OCI-LY1 (cell line): ENCODE measurements around the gene GABRP.

Experiments
- H2AFZ ChIP-seq: fragments of 200-600 bp; sonication (generic), shearing (Covaris generic); 2 replicates; pipeline ENCODE4 v1.6.0; 2014; ENCODE audit warnings: antibody characterized with exemption, mild to moderate bottlenecking, low read length
- H3F3A ChIP-seq: fragments of 200-600 bp; sonication (generic), shearing (Covaris generic); 2 replicates; pipeline ENCODE4 v1.6.0; 2014; ENCODE audit warnings: mild to moderate bottlenecking, antibody characterized with exemption, low read length, moderate library complexity; ENCODE audit not compliant: insufficient read depth
- H3K27ac ChIP-seq: fragments of 200-600 bp; sonication (generic); 2 replicates; pipeline ENCODE4 v1.5.1; 2014; ENCODE audit warnings: low read length, mixed run types, mild to moderate bottlenecking, low read depth; ENCODE audit not compliant: poor library complexity, severe bottlenecking
- H3K27me3 ChIP-seq: fragments of 200-600 bp; sonication (generic); 2 replicates; pipeline ENCODE4 v1.6.0; 2014; ENCODE audit warnings: antibody characterized with exemption, mild to moderate bottlenecking, low read length, moderate library complexity; ENCODE audit not compliant: insufficient read depth
- H3K36me3 ChIP-seq: fragments of 200-600 bp; sonication (generic); 2 replicates; pipeline ENCODE4 v1.6.1; 2014; ENCODE audit warnings: mild to moderate bottlenecking, antibody characterized with exemption, low read length, moderate library complexity, mixed read lengths; ENCODE audit not compliant: insufficient read depth
- H3K4me1 ChIP-seq: fragments of 200-600 bp; sonication (generic); 2 replicates; pipeline ENCODE4 v1.5.1; 2014; ENCODE audit warnings: mild to moderate bottlenecking, low read length, moderate library complexity; ENCODE audit not compliant: insufficient read depth, severe bottlenecking
- H3K4me2 ChIP-seq: fragments of 200-600 bp; sonication (generic), shearing (Covaris generic); 2 replicates; pipeline ENCODE4 v1.6.1; 2014; ENCODE audit warnings: low read length
- H3K4me3 ChIP-seq: fragments of 200-600 bp; sonication (generic); 2 replicates; pipeline ENCODE4 v1.5.1; 2014; ENCODE audit warnings: low read length, low read depth, mild to moderate bottlenecking, mixed read lengths; ENCODE audit not compliant: poor library complexity, severe bottlenecking
- H3K79me2 ChIP-seq: fragments of 200-600 bp; shearing (Covaris generic); 2 replicates; pipeline ENCODE4 v1.6.1; 2016; ENCODE audit warnings: mixed run types, low read length, mixed read lengths; ENCODE audit not compliant: insufficient read depth
- H3K9ac ChIP-seq: fragments of 200-600 bp; sonication (generic), shearing (Covaris generic); 2 replicates; pipeline ENCODE4 v1.6.1; 2014; ENCODE audit warnings: mild to moderate bottlenecking, low read length, mixed read lengths
- H3K9me2 ChIP-seq: fragments of 200-600 bp; sonication (generic), shearing (Covaris generic); 2 replicates; pipeline ENCODE4 v1.6.1; 2014; ENCODE audit warnings: low read depth, mild to moderate bottlenecking, low read length, mixed read lengths
- H3K9me3 ChIP-seq: fragments of 200-600 bp; shearing (Covaris generic); 2 replicates; pipeline ENCODE4 v1.6.1; 2014; ENCODE audit warnings: low read length, mixed read lengths
- H4K20me1 ChIP-seq: fragments of 200-600 bp; sonication (generic), shearing (Covaris generic); 2 replicates; pipeline ENCODE4 v1.6.0; 2016; ENCODE audit warnings: mild to moderate bottlenecking, low read length; ENCODE audit not compliant: insufficient read depth
- EZH2 ChIP-seq: fragments of 200-600 bp; sonication (generic), shearing (Covaris generic); IDR thresholded peaks from 2 replicates; pipeline ENCODE4 v1.8.0; 2017; ENCODE audit warnings: borderline replicate concordance, mixed run types, mild to moderate bottlenecking, antibody characterized with exemption, low read length, moderate library complexity, mixed read lengths
- TF ChIP-seq, protein P1 (sequence below): fragments of 200-600 bp; sonication (generic), shearing (Covaris generic); IDR thresholded peaks from 2 replicates; pipeline ENCODE4 v1.5.1; 2017; ENCODE audit warnings: mild to moderate bottlenecking, antibody characterized with exemption, low read length, moderate library complexity, mixed read lengths

The GABRP gene

DNA sequence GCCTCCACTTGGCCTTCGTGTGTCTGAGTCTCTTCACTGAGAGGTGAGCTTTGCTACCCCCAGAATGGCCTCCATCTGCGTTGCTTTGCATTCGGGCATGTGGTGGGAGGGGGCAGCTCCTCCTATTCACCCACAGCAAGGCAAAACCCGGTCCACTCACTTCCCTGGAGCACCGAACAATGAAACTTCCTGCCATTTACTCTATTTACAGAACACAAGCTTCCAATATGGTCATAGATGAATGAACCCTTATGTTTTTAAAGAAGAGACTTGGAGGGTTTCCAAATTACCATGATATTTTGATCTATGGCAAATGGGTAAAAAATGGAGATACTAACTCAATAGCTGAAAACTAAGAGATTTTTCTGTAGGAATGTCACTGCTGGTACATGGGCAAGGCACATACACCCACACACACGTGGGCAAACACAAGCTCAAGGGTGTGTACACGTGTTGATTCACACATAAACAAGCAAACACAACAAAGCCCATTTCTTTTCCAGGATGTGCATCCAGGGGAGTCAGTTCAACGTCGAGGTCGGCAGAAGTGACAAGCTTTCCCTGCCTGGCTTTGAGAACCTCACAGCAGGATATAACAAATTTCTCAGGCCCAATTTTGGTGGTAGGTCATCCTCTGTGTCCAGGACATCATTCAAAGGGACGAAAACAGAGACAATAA, 5.2 kb downstream of the GABRP start:
- Histone ChIP-seq H3K27me3 (peaks cover 4% of the 10 kb centered on the region; the same call in 1 of the 2 replicates), H3K36me3 (no peaks in the 10 kb centered on the region), H3K4me1 (no peaks in the 10 kb centered on the region), H3K4me2 (no peak overlapping the region), H3K79me2 (no peaks in the 10 kb centered on the region), H3K4me3 (no peak overlapping the region), H3F3A (no peaks in the 10 kb centered on the region), H3K9me2 (no peaks in the 10 kb centered on the region), H2AFZ (no peak overlapping the region), H3K9ac (no peak overlapping the region), H3K9me3 (no peaks in the 10 kb centered on the region), H4K20me1 (no peaks in the 10 kb centered on the region), H3K27ac (no peak overlapping the region)
- TF ChIP-seq EZH2 = no peak
- TF ChIP-seq, protein P1, sequence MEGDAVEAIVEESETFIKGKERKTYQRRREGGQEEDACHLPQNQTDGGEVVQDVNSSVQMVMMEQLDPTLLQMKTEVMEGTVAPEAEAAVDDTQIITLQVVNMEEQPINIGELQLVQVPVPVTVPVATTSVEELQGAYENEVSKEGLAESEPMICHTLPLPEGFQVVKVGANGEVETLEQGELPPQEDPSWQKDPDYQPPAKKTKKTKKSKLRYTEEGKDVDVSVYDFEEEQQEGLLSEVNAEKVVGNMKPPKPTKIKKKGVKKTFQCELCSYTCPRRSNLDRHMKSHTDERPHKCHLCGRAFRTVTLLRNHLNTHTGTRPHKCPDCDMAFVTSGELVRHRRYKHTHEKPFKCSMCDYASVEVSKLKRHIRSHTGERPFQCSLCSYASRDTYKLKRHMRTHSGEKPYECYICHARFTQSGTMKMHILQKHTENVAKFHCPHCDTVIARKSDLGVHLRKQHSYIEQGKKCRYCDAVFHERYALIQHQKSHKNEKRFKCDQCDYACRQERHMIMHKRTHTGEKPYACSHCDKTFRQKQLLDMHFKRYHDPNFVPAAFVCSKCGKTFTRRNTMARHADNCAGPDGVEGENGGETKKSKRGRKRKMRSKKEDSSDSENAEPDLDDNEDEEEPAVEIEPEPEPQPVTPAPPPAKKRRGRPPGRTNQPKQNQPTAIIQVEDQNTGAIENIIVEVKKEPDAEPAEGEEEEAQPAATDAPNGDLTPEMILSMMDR = no peak

DNA sequence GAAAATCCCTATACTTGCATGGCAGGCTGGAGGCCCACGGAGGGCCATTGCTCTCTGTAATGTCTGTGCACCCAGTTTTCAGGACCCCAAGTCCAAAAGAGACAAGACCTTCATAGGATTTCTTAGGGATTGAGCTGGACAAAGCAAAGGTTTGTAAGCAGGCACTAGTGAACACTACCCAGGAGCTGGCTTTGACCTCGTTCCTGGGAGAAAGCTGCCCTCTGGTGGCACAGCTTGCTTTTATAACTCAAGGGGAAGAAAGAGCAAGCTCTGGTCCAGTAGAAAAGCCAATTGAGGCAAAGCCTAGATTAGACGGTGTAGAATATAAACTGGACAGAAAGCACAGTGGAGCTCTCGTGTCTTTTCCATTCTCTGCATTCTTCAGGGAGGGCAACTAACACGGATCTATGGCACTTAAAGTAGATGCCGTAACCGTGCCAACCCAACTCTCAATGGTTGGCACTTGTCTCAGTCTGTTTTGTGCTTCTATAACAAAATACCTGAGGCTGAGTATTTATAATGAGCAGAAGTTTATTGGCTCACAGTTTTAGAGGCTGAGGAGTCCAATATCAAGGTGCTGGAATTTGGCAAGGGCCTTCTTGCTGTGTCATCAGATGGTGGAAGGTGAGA, 7.9 kb downstream of the GABRP start:
- Histone ChIP-seq H3F3A (no peaks in the 10 kb centered on the region), H2AFZ (no peak overlapping the region), H3K36me3 (no peaks in the 10 kb centered on the region), H4K20me1 (no peaks in the 10 kb centered on the region), H3K4me1 (no peaks in the 10 kb centered on the region), H3K27ac (no peak overlapping the region), H3K9me2 (no peaks in the 10 kb centered on the region), H3K4me3 (no peak overlapping the region), H3K27me3 (no peaks in the 10 kb centered on the region), H3K79me2 (no peaks in the 10 kb centered on the region), H3K9me3 (no peaks in the 10 kb centered on the region), H3K9ac (no peak overlapping the region), H3K4me2 (no peak overlapping the region)
- TF ChIP-seq, protein P1 = peak; percentile 58
- no peak for TF ChIP-seq EZH2

DNA sequence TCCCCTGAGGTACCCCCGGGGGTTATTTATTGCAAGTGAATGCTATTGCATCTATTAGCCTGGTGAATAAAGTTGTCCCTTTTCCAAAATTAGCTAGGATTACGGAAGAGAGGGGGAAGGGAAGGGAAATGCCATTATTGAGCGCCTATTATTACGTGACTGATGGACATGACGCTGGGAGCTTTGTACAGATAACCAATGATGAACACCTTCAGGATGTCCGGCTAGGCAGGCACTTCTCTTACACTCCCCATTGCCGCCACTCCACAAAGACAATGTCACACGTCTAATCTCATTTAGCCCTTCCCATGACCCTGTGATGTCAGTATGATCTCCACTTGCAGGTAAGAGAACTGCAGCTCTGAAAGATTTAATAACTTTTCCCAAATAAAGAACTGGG, 9.4 kb downstream of the GABRP start:
- Histone ChIP-seq H3K79me2 (no peaks in the 10 kb centered on the region), H3K4me2 (no peak overlapping the region), H3K9ac (no peak overlapping the region), H2AFZ (no peak overlapping the region), H3K27me3 (no peaks in the 10 kb centered on the region), H3K27ac (no peak overlapping the region), H4K20me1 (no peaks in the 10 kb centered on the region), H3K36me3 (no peaks in the 10 kb centered on the region), H3K4me3 (no peak overlapping the region), H3F3A (no peaks in the 10 kb centered on the region), H3K9me2 (no peaks in the 10 kb centered on the region), H3K4me1 (no peaks in the 10 kb centered on the region), H3K9me3 (no peaks in the 10 kb centered on the region)
- TF ChIP-seq, protein P1 = no peak
- TF ChIP-seq EZH2 = no peak
